Rectal smooth muscle tissue (tissue), 1 donor: ENCODE data around the gene GPR149.
"Not testable (repeated sequence)": the region's sequence is repeated elsewhere in the genome, so short reads cannot be mapped to it uniquely, and the experiment has no call there.

ENCODE experiments used
- H3K27ac ChIP-seq: one replicate; pipeline ENCODE4 v1.7.0; 2013; ENCODE audit warnings: low read depth, low read length, inconsistent platforms
- H3K27me3 ChIP-seq: one replicate; pipeline ENCODE4 v1.7.0; 2013; ENCODE audit warnings: low read length; ENCODE audit not compliant: control insufficient read depth, insufficient read depth
- H3K36me3 ChIP-seq: one replicate; pipeline ENCODE4 v1.7.0; 2013; ENCODE audit warnings: low read length; ENCODE audit not compliant: control insufficient read depth, insufficient read depth
- H3K4me1 ChIP-seq: one replicate; pipeline ENCODE4 v1.7.0; 2013; ENCODE audit warnings: low read length; ENCODE audit not compliant: control insufficient read depth, insufficient read depth
- H3K4me3 ChIP-seq: one replicate; pipeline ENCODE4 v1.7.0; 2013; ENCODE audit warnings: low read length
- H3K9ac ChIP-seq: one replicate; pipeline ENCODE4 v1.7.0; 2013; ENCODE audit warnings: low read length

GPR149 gene, protein sequence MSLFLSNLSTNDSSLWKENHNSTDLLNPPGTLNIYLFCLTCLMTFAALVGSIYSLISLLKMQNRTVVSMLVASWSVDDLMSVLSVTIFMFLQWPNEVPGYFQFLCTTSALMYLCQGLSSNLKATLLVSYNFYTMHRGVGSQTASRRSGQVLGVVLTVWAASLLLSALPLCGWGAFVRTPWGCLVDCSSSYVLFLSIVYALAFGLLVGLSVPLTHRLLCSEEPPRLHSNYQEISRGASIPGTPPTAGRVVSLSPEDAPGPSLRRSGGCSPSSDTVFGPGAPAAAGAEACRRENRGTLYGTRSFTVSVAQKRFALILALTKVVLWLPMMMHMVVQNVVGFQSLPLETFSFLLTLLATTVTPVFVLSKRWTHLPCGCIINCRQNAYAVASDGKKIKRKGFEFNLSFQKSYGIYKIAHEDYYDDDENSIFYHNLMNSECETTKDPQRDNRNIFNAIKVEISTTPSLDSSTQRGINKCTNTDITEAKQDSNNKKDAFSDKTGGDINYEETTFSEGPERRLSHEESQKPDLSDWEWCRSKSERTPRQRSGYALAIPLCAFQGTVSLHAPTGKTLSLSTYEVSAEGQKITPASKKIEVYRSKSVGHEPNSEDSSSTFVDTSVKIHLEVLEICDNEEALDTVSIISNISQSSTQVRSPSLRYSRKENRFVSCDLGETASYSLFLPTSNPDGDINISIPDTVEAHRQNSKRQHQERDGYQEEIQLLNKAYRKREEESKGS

DNA sequence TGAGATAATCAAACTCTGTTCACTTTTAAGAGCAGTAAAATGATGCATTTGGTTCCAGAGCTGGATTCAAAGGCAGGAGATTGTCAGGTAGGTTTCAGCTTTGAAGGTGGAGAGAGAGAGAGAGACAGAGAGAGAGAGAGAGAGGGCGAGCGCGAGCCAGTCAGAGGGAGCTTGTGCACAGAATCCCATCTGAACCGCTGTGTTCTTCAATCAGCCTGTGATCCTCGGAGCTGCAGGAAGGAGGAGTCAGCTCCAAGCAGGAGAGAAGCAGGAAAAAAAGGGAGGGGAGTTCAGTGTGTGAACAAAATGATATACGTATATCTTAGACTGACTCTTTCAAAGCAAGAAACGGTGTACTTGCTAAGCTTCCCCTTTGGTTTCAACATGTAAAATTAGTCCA, at the start of gene GPR149:
GPR149 (minus strand) TSS at position 177 of the 400 bp plus-strand sequence. CDS start 575 bp downstream, outside the sequence.
- no peaks in the 10 kb centered on the region for H3K36me3 ChIP-seq
- no peak within 1 kb of the TSS for H3K4me3 ChIP-seq
- H3K9ac ChIP-seq = no peak within 1 kb of the TSS
- H3K27ac ChIP-seq = no peak within 1 kb of the TSS
- H3K27me3 ChIP-seq = no peaks in the 10 kb centered on the region
- no peaks in the 10 kb centered on the region for H3K4me1 ChIP-seq

DNA sequence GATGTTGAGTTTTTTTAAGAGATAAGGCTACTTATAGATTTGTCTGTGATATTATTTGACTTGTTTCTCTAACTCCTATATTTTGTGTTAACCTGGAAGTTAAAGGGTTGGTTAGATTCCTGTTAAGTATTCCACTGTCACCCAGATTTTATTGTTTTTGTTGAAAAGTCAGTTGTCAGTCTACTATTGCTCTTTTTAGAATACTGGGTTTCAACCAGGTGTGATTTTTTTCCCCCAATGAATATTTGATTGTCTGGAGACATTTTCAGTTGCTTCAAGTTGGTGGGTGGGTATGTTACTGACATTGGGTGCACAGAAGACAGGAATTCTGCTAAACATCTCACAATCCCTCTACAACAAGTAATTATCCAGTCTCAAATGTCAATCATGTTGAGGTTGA, 43.8 kb upstream of the GPR149 start:
- Histone ChIP-seq H3K9ac (no peak overlapping the region), H3K27me3 (no peaks in the 10 kb centered on the region), H3K4me1 (no peaks in the 10 kb centered on the region), H3K27ac (no peak overlapping the region), H3K4me3 (no peak overlapping the region), H3K36me3 (no peaks in the 10 kb centered on the region)

- no peaks in the 10 kb centered on the region for H3K36me3 ChIP-seq
Observed at GRCh38 chr3:154469585-154469984, 39.6 kb upstream of the GPR149 start.

DNA sequence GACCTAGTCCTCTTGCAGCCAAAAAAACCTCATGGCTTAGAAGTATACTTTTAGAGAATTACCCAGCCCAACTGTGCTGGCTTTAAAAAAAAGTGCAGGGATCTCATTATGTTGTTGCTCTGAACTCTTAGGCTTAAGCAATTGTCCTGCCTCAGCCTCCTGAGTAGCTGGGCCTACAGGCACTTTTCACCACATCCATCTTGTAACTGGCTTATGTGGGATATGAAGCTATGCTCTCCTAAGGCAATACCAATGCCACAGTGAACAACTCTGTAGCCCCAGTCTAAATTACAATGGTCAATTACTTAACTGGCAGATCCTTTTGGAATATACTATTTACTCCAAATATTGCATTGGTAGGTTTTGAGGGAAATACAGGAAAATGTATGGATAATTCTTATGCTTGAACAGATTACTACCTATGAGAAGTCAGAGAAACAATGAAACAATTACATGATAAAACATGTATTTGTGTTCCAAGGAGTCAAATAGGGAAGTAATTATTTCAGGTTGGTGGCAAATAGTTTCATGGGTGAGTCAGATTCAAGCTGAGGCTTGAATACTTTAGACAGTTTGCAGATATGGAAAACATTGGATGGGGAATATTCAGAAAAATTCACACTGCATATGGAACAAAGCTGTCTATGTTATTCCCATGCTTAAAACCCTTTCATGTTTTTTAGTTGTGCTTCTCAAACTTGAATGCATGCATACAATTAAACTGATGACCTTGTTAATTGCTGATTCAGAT, 34.6 kb upstream of the GPR149 start:
- H3K27me3 ChIP-seq = no peaks in the 10 kb centered on the region
- no peak overlapping the region for H3K4me3 ChIP-seq
- no peak overlapping the region for H3K9ac ChIP-seq
- no peak overlapping the region for H3K27ac ChIP-seq
- no peaks in the 10 kb centered on the region for H3K36me3 ChIP-seq
- H3K4me1 ChIP-seq = no peaks in the 10 kb centered on the region

More at GRCh38 chr3:154469585-154469984, 39.6 kb upstream of the GPR149 start:
- no peak overlapping the region for H3K4me3 ChIP-seq
- no peak overlapping the region for H3K9ac ChIP-seq
- no peak overlapping the region for H3K27ac ChIP-seq
- no peaks in the 10 kb centered on the region for H3K27me3 ChIP-seq
- H3K4me1 ChIP-seq = no peaks in the 10 kb centered on the region

DNA sequence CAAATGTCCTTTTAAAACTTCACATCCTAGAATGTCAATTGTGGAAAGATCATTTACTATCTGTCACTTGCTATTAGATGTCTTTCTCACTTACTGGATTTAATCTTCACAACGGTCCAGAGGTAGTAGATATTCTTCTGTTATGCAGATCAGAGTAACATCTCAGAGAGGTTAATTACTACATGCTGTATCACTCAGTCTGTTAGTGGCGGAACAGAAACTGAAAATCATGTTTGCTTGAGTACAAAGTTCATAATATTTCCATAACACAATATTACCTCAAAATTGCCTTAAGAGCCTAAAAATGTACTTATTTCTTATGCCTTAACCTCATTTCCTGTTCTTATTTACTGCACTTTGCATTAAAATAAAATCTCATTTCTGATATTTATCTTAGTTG, 28.6 kb upstream of the GPR149 start:
- H3K27ac ChIP-seq = no peak overlapping the region
- H3K4me1 ChIP-seq = no peaks in the 10 kb centered on the region
- H3K4me3 ChIP-seq = no peak overlapping the region
- no peaks in the 10 kb centered on the region for H3K27me3 ChIP-seq
- no peaks in the 10 kb centered on the region for H3K36me3 ChIP-seq
- H3K9ac ChIP-seq = no peak overlapping the region

DNA sequence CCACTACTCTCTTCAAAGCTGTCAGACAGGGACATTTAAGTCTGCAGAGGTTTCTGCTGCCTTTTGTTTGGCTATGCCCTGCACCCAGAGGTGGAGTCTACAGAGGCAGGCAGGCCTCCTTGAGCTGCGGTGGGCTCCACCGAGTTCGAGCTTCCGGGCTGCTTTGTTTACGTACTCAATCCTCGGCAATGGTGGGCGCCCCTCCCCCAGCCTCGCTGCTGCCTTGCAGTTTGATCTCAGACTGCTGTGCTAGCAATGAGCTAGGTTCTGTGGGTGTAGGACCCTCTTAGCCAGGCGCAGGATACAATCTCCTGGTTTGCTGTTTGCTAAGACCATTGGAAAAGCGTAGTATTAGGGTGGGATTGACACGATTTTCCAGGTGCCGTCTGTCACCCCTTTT, 9.1 kb upstream of the GPR149 start:
- not testable (repeated sequence) for H3K27me3 ChIP-seq, H3K4me3 ChIP-seq, H3K9ac ChIP-seq, H3K36me3 ChIP-seq, H3K27ac ChIP-seq, H3K4me1 ChIP-seq

DNA sequence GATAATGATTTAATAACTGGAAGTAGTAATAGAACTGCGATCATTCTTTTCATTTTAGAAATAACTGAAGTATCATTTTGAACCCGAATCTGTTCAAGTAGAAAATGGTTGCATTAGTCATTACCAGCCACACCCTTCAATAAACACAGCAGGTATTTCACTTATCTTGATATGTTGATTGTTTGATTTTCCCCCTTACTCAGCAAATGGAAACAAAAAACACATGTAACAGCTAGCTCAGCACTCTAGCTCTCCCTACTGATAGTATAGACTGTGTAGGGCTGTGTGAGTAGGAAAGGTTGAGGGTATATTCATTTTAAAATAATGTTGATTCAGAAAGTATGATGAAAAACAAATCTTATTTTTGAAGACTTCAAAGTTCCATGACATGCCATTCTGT, 1.1 kb upstream of the GPR149 start:
- no peak overlapping the region for H3K9ac ChIP-seq

DNA sequence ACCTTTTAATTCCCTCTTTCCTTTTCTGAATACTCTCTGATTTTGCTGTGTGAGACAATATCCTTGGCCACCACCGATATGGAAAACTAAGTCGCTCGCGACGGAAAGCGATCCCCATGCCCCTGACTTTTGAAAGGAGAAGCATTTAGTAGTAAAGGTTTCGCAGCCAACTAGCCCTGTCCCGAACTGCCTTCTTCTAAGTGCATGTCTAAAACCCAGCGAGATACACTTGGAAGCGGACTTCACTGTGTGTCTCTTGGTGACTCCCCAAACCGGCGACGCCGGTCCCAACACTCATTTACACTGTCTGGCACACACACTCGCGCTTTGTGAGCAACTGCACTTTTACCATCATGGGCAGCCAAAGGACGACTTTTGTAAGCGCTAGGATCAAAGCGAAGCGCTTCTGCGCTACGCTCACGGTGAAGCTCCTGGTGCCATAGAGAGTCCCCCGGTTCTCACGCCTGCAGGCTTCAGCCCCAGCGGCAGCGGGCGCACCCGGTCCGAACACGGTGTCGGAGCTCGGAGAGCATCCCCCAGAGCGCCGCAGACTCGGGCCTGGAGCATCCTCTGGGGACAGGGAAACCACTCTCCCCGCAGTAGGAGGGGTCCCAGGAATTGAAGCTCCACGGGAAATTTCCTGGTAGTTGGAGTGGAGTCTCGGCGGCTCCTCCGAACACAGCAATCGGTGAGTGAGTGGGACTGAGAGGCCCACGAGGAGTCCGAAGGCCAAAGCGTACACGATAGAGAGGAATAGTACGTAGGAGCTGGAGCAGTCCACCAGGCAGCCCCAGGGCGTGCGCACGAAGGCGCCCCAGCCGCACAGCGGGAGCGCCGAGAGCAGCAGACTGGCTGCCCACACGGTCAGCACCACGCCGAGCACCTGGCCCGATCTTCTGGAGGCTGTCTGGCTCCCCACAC, 1.4 kb downstream of the GPR149 start:
- Histone ChIP-seq H3K9ac (no peak overlapping the region), H3K27me3 (no peaks in the 10 kb centered on the region), H3K4me1 (no peaks in the 10 kb centered on the region), H3K27ac (no peak overlapping the region), H3K36me3 (no peaks in the 10 kb centered on the region), H3K4me3 (no peak overlapping the region)

More for the DNA sequence above, 1.1 kb upstream of the GPR149 start:
- Histone ChIP-seq H3K27me3 (no peaks in the 10 kb centered on the region), H3K4me1 (no peaks in the 10 kb centered on the region), H3K36me3 (no peaks in the 10 kb centered on the region), H3K4me3 (no peak overlapping the region), H3K27ac (no peak overlapping the region)

DNA sequence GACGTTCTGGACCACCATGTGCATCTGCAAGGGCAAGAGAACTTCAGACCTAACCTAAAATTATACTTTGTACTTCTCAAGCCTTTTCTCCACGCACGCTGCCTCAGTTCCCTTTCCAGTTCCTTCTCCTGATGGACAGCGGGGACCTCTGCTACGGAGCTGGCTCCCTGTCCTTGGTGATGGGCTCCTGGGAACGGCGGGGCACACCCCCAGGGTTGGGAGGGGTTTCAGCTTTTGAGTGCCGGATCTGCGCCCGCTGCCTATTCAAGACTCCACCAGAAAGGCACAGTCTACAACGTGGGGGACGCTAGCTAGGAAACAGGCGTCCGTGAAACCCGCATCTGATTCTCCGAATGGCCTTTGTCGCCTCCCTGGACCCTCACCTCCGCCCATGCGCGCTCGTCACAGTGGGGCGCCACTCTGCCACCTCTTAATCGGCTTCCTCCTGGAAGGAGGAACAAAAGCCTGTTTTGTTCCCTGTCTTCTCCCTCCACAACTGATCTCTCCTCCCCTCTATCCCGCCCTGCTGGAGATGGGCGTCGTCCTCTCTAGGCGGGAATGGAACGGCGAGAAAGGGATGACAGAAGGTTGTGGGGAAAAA, 2.2 kb downstream of the GPR149 start:
- no peaks in the 10 kb centered on the region for H3K27me3 ChIP-seq
- H3K27ac ChIP-seq = no peak overlapping the region
- no peak overlapping the region for H3K9ac ChIP-seq
- no peaks in the 10 kb centered on the region for H3K4me1 ChIP-seq
- H3K4me3 ChIP-seq = no peak overlapping the region
- H3K36me3 ChIP-seq = no peaks in the 10 kb centered on the region

DNA sequence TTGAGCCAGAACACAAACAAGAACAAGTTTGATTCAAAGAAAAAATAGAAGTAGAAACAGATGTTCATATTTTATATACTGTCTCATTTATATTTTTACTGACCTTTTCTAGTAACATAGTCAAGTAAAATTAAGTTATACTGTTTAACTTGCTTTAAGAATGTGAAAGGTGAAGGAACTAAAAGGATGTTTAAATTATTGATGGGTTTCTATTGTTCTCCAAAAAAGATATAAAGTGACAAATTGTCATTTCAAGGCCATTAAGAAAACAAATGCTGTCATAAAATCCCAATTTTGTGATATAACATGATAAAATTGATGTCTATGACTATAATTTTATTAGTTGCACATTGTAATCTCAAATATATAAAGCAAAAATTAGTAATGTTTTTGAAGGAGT, 7.3 kb downstream of the GPR149 start:
- H3K27ac ChIP-seq = no peak overlapping the region

GRCh38 chr3:154421083-154421482, 8.9 kb downstream of the GPR149 start:
- H3K4me3 ChIP-seq = no peak overlapping the region
- H3K27ac ChIP-seq = no peak overlapping the region
- H3K27me3 ChIP-seq = no peaks in the 10 kb centered on the region
- H3K4me1 ChIP-seq = no peaks in the 10 kb centered on the region
- H3K9ac ChIP-seq = no peak overlapping the region
- no peaks in the 10 kb centered on the region for H3K36me3 ChIP-seq

More for the DNA sequence above, 7.3 kb downstream of the GPR149 start:
- Histone ChIP-seq H3K36me3 (no peaks in the 10 kb centered on the region), H3K9ac (no peak overlapping the region), H3K4me3 (no peak overlapping the region), H3K4me1 (no peaks in the 10 kb centered on the region), H3K27me3 (no peaks in the 10 kb centered on the region)
